Stimulated activated CD8-positive, alpha-beta memory T cell treated with anti-CD3 and anti-CD28 coated beads, Interleukin-2, amount 100 ng/mL, for 1 hour (primary cell): ENCODE measurements around the gene PDZD4.

ENCODE experiments used
- DNase-seq, 2 donors: peaks; one replicate each; pipeline ENCODE4 v3.0.0-alpha.2; 2020; ENCODE audit warnings: low read depth in 2 of 2

The PDZD4 gene

DNA sequence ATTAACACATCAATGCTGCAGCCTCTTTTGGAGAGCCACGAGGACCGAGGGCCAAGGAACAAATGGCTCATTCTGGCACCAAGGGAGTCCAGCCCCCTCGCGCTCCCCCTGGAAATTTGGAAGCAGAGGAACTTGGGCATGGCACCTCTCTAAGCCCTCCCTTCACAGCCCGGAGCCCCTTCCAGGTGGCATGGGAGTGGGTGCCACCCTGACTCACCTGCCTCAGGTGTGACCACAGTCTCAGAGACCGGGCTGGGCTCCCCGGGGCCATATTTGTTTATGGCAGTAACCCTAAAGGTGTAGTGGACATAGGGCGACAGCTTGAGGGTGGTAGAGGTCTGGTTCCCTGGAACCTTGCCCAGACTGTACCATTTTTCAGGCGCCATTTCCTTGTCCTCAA lies 36.8 kb upstream of the PDZD4 start:
- DNase-seq, result no peak

DNA sequence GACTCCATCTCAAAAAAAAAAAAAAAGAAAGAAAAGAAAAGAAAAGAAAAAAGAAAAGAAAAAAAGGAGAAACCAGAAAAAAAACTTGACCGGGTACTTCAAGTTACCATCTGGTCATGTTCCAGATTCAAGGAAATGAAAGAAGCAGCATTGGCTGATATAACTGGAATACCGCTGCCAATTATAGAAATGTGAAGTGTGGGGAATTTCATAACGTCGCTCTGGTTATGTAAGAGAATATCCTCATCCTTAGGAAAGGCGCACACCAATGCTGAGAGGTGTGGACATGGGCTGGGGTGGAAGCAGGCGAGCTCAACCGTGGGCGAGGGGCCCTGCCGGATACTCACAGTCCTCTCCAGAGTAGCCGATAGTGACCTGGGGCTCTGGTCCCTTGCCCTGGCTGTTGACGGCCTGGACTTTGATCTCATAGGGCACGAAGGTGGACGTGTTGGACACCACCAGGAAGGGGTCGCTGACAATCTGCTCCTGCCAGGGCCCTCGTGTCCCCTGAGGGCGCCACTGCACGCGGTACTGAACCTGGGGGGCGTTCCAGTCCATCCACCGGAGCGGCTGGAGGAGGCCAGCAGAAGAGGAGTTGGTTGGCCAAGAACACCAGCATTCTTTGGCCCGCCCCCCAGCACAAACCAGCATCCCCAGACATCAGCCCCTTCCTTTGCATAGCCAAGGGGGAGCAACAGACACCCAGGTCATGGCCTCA lies 36.1 kb upstream of the PDZD4 start:
- DNase-seq, result no peak

DNA sequence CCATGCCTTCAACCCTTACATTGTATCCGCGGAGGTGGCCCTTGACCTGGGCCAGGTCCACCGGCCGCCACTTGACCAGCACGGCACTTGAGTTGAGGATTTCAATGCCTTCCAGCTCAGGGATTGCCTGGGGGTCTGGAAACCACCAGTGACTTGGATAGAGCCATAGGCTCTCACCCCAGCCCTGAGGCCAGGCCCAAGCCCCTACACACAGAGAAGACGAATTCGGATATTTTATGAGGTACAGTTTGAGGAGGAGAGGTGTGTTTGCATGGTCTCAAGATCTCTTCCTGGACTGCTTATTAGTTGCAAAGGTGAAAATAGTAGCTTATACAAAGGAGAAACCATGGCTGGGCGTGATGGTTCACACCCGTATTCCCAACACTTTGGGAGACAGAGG lies 35.3 kb upstream of the PDZD4 start:
- no peak for DNase-seq

DNA sequence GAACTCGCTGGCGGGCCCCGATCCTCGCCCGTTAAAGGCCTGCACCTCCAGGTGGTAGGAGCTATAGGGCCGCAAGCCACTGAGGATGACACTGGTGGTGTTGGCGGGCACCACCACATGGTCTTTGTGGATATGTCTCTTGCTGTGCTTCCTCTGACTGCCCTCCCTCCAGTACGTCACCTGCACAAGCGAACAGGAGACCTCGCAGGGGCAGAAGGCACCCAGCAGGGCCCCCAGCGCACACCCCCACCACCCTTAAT lies 34.9 kb upstream of the PDZD4 start:
- DNase-seq, result no peak

DNA sequence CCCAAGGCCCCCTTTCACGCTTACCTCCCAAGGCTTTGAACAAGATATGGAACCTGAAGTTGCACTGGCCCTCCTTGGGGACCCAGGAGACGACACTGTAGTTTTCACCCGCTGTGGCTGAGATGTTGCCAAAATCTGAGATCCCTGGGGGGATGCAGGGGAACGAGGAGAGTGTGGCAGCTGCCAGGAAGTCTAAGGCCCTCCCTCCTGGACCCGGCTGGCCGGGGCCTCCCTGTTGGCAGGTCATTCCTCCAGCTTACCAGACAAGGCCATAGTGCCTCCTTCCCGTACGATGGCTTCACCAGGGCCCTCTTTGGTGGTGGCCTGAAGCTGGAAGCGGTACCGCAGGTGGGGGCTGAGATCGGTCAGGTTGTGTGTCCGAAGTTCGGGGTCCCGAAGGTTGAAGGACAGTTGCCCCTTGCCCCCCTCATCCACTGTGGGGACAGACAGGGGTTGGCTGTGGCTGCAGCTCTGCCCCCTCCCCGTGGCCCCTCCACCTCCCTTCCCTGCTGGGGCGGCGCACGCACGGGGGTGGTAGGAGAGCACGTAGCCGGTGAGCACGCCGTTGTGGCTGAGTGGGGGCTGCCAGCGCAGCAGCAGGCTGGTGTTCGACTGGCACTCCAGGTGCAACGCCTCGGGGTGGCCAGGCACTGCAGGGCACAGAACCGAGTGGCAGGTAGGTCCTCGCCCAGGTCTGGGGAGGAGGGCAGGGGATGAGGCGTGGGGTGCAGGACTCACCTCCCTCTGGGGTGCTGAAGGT lies 34.4 kb upstream of the PDZD4 start:
- no peak for DNase-seq

DNA sequence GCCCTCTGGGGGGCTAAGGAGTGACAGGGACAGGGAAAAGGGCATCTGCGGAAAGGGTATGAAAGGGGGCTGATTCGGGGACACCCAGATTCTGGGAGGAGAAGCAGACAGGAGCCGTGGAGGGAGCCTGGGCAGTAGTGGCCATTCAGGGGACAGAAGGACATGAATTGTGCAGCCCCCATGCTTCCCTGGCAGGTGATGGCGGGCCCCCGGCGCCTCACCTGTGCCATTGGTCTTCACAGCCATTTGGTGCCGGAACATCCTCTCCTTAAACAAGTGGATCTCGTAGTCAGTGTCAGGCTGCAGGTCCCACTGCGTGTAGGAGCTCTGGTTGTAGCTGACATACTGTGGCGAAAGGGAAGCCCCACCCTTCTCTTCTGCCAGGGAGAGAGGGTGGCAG lies 33.8 kb upstream of the PDZD4 start:
- no peak for DNase-seq

DNA sequence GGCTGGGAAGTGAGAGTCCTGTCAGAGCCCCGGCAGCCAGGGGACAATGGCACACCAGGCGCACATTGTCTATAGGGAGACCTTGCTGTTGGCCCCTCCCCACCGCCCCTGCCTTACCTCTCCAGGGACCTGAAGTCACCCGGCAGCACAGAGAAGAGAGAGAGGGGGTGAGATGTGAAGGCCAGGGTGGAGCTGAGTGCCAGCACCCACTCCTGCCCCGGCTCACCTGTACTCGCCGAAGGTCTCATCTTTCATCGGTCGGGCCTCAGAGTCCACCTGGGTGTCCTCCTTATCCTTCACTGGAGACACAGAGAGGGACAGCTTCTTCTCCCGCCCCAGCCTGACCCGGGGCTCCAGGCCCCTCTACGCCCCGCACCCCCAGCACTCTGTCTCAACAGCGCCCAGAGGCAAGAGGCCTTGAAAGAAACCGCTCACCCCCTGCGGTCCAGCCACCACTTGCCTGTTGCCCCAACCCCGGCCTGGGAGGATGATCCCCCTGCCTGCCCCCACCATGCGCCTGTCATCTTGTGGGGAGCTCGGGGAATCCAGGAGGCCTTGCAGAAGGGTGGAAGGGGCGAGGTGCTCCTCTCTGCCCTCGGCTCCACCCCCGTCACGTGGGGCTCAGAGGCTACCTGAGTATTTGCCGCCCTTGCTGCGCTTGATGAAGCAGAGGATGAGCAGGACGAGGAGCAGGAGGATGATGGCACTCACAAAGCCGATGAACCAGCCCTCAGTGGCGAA lies 33.1 kb upstream of the PDZD4 start:
- no peak for DNase-seq

DNA sequence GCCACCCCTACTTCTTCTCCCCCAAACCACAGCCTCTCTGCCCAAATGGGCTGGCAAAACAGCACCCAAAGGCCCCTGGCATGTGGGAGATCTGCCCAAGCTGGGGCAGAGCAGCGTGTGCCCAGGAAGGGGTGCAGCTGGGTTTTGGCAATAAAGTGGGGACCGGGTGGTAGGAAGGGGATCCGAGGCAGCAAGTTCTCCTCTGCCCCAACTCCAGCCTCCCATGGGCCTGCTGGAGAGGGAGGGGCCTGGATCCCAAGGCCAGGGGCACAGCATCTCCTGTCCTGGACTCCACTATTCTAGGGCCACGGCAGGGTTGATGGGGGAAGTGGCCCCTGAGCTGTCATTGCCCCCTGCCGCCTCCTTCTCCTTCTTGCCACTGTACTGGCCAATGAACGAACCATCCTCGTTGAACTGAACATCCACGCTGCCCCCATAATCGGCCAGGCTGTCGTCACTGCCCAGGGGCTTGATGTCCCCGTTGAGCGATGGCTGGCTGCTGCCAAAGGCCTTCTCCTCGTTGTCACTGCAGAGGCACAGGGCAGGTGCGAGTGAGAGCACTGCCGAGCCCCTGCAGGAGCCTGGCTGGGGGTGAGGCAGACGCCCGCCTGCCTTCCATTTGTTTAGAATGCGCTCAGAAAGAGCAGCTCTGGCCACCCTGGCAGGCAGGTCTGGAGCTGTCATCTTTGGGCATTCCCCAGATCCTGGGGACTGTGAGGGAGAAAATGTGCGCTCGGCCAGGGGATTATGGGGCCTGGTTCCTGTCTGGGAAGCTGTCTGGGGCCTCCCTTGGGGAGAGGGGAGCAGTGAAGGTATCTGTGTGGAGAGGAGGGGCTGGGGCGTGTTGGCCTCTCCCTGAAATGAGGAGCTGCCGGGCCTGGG lies 32.3 kb upstream of the PDZD4 start:
- DNase-seq, result no peak

DNA sequence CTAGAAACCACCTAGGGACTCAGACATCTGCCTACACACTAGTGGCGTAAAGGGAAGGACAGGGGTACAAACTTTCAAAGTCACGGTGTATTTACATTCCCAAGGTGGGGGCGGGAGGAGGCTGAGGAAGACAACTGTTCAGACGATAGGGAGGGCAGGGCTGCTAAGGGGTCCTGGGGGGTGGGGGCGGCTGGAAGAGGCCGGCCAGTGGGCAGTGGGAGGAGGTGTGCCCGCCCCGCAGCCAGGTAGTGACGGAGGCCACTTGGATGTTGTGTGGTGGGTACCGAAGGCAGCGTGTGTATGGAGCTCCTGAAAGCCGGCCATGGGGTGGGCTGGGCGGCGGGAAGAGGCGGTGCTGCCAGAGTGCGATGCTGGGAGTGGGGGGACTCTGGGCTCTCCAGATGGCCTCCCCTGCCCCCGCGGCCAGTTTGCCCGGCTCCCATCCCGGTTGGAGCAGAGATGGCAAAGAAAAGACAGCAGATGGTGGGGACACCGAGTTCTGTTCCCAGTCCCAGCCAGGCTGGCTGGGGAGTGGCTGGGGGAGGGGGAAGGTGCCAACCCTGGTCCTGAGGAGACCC lies 31.5 kb upstream of the PDZD4 start:
- DNase-seq, result no peak

DNA sequence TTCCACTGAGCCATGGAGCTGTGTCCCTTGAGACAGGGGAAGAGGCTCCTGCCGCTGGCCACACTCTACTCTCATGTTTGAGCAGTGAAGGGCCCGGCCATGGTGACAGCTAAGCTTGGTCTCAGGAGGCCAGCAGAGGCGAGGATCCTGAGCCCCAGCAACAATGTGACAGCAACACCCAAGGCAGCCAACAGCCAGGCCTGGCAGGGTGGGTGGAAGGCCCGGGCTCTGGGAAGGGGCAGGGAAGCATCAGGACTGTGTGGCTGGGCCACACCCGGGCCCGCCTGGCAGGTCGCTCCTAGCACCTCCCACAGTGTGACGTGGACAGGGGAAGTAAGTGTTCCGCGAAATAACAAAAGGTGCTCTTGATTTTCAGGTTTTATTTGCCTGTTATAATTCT lies 30.8 kb upstream of the PDZD4 start:
- no peak for DNase-seq

DNA sequence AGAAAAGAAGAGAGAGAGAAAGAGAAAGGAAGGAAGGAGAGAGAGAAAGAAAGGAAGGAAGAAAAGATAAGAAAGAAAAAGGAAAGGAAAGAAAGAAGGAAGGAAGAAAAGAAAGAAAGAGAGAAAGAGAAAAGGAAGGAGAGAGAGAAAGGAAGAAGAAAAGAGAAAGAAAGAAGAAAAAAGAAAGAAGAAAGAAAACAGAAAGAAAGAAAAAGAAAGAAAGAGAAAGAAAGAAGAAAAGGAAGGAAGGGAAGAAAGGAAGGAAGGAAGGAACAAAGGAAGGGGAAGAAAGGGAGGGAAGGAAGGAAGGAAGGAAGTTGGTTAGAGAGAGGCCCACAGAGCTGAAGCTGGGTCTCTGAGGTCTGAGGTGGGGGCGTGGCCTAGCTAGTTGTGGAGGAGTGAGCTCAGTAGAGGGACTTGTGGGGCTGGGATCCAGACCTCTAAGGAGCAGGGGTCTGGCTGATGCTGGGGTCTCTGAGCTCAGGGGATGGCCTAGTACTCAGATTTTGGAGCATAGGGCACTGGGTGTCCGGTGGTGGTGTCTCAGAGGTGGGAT lies 27.1 kb upstream of the PDZD4 start:
- DNase-seq, result no peak

DNA sequence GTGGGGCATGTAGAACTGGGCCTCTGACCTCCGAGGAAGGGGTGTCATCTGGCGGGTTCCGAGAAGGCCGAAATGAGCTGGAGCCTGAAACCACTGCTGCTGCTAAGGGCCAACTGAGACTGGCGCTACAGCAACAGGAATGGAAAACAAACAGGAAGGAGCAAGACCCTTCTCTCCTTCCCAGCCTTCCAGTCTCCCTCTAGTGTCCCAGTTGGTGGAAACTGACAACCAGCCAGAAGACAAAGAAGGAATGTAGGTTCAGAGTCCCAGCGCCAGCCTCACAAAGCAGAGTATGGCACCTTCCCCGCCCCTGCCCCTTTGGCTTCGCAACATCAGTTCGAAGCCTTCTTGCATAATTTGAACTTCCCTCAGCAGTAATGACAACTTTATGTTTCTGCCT lies 24.4 kb upstream of the PDZD4 start:
- DNase-seq, result no peak

DNA sequence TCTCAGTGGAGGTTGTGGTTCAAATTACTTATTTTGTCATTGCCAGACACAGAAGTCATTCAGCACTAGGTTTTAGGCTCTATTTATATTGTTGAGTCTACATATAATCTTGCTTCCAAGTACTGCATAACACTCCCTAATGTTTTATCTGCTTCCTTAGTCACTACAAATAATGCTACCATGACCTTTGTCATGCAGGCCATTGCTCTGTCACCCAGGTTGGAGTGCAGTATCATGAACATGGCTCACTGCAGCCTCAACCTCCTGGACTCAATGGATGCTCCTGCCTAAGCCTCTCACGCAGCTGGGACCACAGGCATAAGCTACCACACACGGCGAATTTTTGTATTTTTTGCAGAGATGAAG lies 23.5 kb upstream of the PDZD4 start:
- no peak for DNase-seq

DNA sequence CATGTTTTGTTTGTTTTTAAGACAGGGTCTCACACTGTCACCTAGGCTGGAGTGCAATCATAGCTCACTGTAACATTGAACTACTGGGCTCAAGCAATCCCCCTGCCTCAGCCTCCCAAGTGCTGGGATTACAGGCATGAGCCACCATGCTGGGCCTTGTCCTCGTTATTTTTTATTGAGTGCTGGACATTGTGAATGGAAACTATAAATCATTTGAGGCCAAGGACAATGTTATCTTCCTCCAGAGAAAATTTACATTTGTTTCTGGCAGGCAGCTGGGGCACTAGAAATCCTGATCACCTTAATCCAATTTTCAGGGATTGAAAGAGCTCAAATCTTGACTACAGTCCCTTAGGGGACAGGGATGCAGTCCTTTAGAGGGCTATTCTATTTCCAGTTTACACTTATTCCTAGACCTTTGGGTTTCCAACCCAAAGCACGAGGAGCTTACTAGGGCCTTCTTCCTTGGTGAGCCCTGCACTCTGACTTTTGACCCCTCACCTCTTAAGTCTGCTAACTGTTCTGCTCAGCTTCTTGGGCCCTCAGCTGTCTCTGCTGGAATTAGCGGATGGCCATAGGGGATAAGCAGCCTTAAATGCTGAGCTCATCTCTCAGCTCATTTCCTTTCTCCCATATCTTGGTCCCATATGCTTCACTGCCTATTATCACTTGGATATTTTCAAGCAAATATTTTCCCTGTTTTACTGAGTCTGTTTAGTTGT lies 23.0 kb upstream of the PDZD4 start:
- no peak for DNase-seq

DNA sequence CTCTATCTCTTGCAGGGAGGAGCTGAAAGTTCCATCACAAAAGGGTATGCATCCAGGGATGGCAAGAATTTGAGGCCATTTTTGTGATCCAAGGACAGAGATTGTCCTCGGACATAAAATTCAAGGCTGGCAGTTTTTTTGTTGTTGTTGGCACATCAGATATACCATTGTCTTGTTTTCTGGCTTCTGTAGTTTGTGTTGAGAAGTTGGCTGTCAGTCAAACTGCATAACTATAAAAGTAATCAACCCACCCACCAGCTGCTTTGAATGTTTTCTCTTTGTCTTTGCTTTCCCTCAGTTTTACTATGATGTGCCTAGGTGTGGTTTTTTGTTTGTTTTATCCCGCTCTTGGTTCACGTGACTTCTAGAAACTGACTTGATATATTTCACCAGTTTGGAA lies 21.6 kb upstream of the PDZD4 start:
- no peak for DNase-seq

DNA sequence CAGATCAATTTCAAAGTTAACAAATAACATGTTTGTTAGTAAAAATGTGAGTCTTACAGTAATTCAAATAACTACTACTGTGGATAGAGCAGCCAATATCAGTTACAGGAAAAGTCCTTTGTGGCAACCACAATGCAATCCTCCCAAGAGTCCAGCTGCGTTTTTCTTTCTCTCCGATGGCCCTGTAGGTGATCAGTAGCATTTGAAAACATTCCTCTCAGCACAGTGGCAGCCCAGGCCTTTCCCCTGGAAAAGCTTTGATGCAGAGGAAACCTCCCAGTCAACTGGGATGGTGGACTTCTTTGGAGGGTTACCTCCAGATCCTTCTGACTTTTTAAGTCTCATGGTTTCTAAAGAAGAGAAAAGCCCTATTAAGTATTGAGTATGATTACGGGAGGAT lies 18.0 kb upstream of the PDZD4 start:
- no peak for DNase-seq

DNA sequence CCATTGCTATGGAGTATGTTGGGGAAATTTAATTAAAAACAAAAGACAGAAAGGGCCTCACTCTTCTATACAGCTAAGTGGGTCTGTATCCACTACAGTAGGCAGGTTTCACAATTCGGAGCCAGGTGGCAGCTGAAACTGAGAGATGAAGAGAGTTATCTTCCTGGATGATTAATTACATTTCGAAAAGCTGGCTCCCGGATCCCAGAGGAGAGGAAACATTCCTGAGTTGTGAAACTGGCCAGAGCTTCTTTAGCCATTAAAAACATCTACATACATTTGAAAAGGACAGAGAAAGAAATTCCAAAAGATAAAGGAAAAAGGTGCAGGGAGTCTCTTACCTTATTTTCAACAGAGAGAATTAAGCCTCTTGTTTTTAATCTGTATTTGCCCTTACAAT lies 15.5 kb upstream of the PDZD4 start:
- no peak for DNase-seq

DNA sequence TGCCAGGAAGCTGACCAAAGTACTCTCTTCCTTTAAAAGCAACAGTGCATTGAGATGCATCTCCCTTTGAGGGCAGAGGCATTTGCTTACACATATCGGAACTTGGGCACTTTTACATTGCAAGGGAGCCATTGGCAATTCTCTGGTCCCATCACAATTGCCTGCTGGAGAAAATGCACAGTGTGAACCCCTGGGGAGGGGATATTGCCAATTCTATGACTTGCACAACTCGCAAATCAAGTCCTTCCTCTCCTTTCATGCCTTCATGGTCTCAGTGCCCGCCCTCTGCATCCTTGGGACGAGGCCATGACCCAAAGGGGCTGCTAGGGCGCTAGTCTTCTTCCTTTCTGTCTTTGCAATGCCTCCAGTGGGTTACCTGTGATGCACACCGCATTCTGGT lies 14.9 kb upstream of the PDZD4 start:
- DNase-seq, result no peak

DNA sequence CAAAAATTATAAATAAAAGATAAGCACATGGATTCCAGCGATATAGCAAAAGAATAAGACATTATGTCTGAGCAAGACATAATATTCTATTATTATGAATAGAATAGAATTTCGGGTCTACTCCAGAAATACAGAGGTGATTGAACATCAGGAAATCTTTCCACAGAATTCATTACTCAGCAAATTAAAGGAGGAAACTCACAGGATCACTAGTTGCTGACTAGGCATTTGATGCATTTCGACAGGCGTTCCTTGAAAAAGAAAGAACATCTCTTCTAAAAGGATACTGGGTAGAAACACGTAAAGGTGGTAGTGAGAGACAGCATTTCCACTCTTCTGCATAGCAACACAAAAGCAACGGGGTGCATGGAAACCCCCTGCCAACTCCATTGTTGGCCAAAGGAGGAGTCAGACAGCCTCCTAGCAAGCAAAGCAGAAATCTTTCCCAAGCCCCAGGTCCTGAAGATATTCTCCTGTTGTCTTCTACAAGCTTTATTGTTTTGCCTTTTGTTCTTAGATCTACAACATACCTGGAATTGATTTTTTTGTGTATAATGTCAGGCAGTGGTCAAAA lies 14.3 kb upstream of the PDZD4 start:
- no peak for DNase-seq

DNA sequence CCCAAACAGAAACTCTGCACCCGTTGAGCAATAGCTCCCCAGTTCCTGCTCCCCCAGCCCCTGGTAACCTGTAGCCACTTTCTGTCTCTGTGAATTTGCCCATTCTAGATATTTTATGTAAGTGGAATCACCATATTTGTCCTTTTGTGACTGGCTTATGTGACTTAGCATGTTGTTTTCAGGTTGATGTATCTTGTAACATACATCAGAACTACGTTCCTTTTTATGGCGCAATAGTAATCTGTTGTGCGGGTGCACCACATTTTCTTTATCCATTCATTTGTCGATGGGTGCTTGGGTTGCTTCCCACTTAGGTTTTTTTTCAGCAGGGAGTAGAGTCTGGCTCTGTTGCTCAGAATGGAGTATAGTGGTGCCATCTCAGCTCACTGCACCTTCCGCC lies 6.6 kb upstream of the PDZD4 start:
- DNase-seq, result no peak

DNA sequence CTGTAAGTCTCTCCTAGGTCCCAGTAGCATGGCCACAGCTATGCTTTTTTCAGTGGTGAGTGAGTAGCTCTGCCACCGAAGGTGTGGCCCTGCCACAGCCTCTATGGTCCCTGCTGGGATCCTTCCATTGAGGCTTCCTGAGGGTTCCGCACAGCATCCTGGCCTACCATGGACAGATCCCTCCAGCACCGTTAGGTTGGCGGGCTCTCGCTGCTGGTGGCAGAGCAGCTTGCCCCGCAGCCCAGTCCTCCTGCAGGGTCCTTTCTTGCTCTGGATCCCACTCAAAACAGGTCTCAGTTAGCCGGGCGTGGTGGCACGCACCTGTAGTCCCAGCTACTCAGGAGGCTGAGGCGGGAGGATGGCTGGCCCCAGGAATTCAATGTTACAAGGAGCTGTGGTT lies 2.4 kb upstream of the PDZD4 start:
- DNase-seq, result no peak
